T47D (cell line): ENCODE results near the gene BCAS3.
"Not testable (repeated sequence)": the region's sequence is repeated elsewhere in the genome, so short reads cannot be mapped to it uniquely, and the experiment has no call there.

ENCODE experiments used
- DNase-seq, 2 experiments: peaks; one replicate each; pipeline versions ENCODE4 v3.0.0 to v3.0.0-alpha.2; 2011 to 2012; ENCODE audit warnings: low read depth in 1 of 2, low spot score in 1 of 2
- JUND ChIP-seq: IDR thresholded peaks from 2 replicates; pipeline ENCODE4 v1.6.1; 2012; ENCODE audit warnings: low read depth
- in situ Hi-C: cut with HindIII; loops from 2 replicates; pipeline ENCODE4 v1.10.0; 2016; ENCODE audit warnings: low sequenced_read_pairs, low pct_unique_long_range_greater_than_20kb

The BCAS3 gene

GRCh38 chr17:60792250-60792898, 114.7 kb downstream of the BCAS3 start:
- no peak for DNase-seq
- no peak for TF ChIP-seq JUND
- in situ Hi-C loops, result no loop called here

GRCh38 chr17:60798576-60798975, 120.9 kb downstream of the BCAS3 start:
- in situ Hi-C loops, result no loop called here
- no peak for TF ChIP-seq JUND
- no peak for DNase-seq

- no peak for TF ChIP-seq JUND
- DNase-seq, result no peak
- in situ Hi-C loops, result no loop called here
Measured at GRCh38 chr17:60802377-60802776, 124.7 kb downstream of the BCAS3 start.

- TF ChIP-seq JUND, result no peak
- in situ Hi-C loops, result no loop called here
- DNase-seq, result no peak
Measured at GRCh38 chr17:60803059-60803458, 125.4 kb downstream of the BCAS3 start.

GRCh38 chr17:60804831-60805230, 127.2 kb downstream of the BCAS3 start:
- in situ Hi-C loops, result no loop called here
- no peak for DNase-seq
- TF ChIP-seq JUND, result no peak

GRCh38 chr17:60809421-60809820, 131.8 kb downstream of the BCAS3 start:
- no peak for DNase-seq
- in situ Hi-C loops, result no loop called here
- no peak for TF ChIP-seq JUND

- in situ Hi-C loops, DNase-seq: not testable (repeated sequence)
Measured at GRCh38 chr17:60814941-60815340, 137.3 kb downstream of the BCAS3 start.

GRCh38 chr17:60817192-60817591, 139.5 kb downstream of the BCAS3 start:
- no peak for DNase-seq
- in situ Hi-C loops, result no loop called here
- TF ChIP-seq JUND, result no peak

GRCh38 chr17:60819447-60820130, 141.9 kb downstream of the BCAS3 start:
- in situ Hi-C loops, result no loop called here
- no peak for TF ChIP-seq JUND
- DNase-seq, result no peak

GRCh38 chr17:60823515-60823914, 145.9 kb downstream of the BCAS3 start:
- no peak for TF ChIP-seq JUND
- in situ Hi-C loops, result no loop called here
- DNase-seq, result no peak

- in situ Hi-C loops, result no loop called here
- no peak for TF ChIP-seq JUND
Measured at GRCh38 chr17:60825351-60825750, 147.7 kb downstream of the BCAS3 start.

GRCh38 chr17:60827943-60828342, 150.3 kb downstream of the BCAS3 start:
- DNase-seq, result no peak
- no peak for TF ChIP-seq JUND
- in situ Hi-C loops, result no loop called here

More at GRCh38 chr17:60825351-60825750, 147.7 kb downstream of the BCAS3 start:
- no peak for DNase-seq

GRCh38 chr17:60832151-60832585, 154.5 kb downstream of the BCAS3 start:
- no peak for DNase-seq
- TF ChIP-seq JUND, result no peak
- in situ Hi-C loops, result no loop called here

- DNase-seq, result no peak
- in situ Hi-C loops, result no loop called here
Measured at GRCh38 chr17:60832631-60833030, 155.0 kb downstream of the BCAS3 start.

More at GRCh38 chr17:60832631-60833030, 155.0 kb downstream of the BCAS3 start:
- no peak for TF ChIP-seq JUND
